Fibroblast of skin of scalp (primary cell): ENCODE measurements around the gene COL4A4.

Source experiments
- DNase-seq: peaks from one replicate; pipeline ENCODE4 v3.0.0-alpha.2; 2013

COL4A4 gene

DNA sequence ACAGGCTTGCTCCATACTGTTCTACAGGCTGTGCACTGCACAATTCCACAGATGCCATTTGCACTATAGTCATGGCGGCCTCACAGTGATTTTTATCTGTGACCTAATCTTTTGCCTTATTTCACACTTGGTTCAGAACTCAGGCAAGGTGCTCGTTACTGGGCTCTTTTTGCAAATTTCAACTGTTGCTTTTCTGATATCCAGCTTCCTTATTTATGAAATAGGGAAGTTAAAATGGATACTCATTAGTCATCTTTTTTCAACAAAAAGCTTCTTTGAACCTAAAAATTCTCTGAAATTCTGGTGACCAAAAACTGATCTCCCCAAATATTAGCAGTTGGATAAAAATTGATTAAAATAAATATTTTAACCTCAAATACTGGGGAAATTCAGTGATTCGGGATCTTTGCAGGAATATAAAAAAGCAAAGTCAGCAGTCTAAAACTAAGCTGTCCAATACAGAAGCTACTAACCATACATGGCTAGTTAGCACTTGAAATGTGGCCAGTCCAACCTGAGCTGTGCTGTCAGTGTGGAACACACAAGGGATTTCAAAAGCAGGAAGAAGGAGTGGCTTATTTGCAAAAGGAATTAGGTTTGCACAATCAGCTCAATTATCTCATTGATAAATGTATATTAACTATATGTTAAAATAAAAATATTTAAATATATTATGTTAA, 134.4 kb downstream of the COL4A4 start:
- no peak for DNase-seq

DNA sequence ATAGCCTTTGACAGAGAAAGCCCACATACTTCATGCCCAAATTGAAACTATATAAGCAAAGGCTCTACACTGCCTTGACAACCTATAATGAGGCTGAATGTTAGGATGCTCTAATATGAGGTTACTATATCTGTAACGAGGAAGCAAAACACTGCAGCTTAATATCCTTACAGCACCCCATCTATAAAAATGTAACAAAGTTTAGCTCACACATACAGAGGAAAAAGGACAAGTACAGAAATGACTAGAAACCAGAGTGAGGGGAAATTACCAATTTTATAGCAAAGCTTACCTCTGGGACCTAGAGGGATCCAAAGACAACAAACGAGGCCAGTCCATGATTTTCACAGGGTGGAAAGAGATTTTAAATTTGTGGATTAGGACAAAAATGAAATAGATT, 138.5 kb downstream of the COL4A4 start:
- no peak for DNase-seq

DNA sequence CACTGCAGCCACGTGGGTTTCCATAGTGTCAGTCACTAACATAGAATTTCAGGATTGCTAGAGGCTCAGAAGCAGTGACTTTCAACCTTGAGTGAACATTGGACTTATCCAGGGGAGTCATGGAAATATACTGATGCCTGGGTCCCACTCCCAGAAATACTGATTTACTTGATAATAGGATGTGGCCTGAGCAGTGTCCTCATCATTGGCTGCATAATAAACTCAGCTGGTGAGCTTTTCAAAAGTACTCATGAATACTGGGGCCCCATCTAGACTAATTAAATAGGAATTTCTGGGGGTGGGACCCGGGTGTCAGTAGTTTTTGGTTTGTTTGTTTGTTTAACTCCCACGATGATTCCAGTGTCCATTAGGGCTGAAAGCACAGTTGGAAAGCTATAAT, 141.4 kb downstream of the COL4A4 start:
- DNase-seq = no peak

DNA sequence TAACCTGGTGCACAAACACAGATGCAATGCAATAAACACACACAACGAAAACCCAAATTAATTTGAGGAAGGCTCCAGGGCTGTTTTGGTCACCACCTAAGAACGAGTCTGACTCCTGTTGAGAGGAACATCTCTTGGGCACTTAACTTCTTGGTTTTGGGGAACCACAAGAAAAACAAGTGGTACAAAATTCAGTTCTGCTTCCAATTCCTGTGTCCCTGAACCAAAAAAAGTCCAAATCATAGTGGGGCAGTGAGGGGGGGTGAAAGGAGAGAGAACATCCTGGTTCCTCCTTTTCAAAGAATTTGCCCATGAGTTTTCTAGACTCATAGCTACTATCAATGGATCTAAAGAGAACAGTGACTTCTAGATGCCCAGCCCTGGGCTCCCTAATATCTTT, 143.6 kb downstream of the COL4A4 start:
- DNase-seq = no peak

DNA sequence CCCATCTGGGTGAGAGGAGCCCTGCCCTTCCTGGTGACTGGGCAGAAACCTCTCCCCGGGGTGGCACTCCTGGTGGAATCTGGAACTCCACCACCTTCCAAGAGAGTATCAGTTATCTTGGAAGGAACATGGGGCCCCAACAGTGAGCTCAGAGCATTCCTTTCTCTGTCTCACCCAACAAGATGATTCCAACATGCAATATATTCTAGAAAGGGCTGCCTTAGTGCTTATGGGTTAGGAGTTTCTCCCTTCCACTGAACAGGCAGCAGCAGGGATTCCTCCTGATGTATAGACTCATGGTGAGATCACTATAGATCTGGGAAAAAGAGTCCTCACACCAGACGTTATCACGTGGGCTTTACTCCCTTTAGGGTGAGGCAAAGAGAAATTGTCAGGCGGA, 147.1 kb downstream of the COL4A4 start:
- no peak for DNase-seq

DNA sequence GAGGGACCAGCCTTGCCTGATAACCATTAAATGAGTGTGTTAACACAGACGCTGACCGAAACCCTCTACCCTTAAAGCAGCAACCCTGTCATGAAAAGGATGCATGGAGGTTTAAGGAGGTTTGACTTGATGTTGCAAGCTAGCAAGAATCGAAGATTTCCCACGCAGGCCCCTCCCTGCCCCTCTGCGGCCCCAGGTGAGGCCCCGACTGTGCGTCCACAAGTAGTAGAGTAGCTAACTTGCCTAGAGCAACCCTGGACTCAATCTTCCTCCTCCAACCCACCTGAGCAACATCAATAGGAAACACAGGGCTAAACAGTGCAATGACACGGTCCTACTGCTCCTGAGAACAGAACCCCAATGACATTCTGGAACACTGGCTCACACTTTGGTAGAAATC, 150.1 kb downstream of the COL4A4 start:
- no peak for DNase-seq

DNA sequence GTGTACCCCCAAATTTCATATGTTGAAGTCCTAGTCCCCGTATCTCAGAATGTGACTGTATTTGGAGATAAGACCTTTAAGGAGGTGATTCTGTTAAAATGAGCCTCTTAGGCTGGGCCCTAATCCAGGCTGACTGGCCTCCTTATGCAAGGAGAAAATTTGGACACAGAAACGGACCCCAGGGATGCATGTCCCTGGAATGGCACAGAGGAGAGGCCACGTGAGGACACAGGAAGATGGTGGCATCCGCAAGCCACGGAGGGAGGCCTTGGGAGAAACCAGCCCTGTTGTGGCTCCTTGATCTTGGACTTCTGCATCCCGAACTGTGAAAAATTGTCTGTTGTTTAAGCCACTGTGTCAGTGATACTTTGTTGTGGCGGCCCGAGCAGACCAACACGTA, 150.7 kb downstream of the COL4A4 start:
- no peak for DNase-seq

DNA sequence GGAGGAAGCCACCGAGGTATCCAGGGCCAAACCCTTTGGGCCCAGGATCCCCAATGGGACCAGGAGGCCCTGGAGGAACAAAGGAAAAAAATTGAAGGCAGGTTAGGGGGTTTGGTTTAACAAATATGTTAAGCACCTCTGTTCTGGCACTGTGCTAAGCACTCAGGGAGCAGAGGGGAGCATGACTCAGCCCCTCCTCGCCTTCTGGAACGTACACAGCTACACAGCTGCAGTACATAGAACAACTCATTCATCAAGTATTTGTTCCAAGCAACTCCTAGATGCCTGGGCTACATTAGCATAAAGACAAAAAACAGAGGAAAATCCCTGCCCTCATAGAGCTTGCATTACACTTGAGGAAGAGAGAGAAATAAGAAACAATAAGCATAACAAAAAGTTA, 153.6 kb downstream of the COL4A4 start:
- peak; percentile 4 for DNase-seq

DNA sequence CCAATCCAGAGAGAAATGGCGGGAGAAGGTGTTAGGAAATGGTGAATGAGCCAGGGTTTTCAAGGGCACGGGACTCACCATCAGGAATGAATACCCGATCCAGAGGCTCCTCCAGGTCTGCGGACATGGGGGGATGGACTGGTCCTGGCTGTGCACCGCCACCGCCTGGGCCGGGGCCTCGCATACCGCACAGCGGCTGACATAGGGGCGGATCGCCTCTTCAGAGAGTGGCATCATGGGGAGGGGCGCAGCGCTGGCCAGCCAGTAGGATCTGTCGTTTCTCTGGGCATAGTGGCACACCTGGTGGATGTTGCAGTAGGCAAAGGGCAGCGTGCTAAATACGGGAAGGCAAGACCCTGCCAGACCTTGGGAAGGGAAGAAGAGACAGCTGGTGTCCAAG, 156.1 kb downstream of the COL4A4 start:
- no peak for DNase-seq

DNA sequence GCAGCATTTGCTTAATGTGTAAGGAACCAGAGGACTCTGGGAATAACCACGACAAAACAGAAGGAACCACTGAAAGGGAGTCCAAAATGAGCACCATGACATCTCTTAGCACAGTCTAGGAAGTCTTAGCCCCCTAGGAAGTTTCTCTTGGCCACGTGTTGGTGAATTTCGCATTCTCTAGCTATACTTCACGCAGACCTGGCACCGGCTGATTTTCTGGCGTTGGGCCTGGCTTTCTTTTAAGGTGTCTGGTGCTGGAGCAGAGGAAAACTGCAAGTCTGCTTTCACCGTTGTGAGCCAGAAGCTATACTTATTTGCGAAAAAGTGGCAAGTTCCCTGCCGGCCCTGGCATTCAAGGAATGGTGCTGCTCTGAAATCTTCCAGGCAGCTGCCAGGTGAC, 156.9 kb downstream of the COL4A4 start:
- no peak for DNase-seq

DNA sequence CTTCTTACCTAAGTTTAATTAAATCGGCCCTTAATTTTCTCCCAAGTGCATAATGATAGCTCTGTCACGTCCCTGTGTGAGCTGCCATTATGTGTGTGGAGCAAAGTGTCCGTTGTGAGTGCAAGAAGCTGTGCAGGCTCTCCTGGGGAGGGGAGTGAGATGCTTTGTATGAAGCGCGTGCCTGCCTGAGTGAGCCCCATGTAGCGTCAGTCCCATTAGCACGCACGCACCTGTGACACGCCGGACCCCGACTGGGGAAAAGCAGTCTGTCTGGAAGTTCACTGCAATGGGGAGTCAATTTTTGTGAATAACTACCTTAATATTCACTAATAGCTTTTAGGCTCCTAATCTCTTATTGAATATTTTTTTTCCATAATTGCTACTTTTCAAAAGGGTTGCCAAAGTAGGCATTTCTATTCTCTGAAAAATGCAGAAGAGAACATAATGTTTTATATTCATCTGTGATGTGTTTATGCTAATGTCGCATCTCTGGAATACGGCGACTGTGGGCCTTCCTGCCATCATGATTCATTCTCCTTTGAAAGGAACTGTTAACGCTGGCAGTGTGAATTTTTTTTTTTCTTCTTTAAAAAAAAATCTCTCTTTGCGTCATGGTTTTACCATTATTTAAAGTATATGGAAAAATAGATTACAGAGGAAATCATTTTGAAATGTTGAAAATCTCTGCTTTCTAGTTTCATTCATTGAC, 157.7 kb downstream of the COL4A4 start:
- no peak for DNase-seq

DNA sequence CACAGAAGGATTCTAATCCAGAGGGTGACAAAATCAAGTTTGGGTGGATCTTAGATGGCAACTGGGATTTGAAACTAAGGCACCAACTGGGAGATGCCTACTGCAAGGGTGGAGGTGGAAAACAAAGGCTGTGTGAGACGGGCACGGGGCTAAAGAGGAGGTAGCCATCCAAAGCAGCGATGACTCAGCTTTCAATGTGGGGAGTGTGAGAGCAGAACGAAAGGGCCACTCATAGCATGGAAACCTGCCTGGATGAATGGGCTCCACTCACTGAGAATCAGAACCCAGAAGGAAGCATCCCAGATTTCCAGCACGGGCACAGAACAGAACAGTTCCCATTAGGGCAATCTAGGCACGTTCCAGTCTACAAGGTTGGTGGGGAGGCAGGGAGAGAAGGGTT, 159.5 kb downstream of the COL4A4 start:
- no peak for DNase-seq

DNA sequence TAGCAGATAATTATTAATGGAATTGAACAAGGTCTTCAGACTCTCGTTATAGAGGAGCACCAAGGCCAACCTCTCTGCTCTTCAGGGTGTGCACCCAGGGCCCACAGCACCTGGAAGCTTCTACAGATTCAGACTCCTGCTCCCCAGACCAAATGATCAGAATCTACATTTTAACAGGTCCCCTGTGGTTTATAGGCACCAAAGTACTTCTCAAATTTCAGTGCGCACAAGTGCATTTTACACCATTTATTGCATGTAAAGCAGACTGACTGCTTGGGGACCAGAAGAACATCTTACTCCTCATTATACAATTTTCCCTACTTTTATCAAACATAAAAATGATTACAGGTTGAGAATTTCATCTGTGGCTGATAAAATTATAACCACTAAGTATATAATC, 163.9 kb downstream of the COL4A4 start:
- no peak for DNase-seq

DNA sequence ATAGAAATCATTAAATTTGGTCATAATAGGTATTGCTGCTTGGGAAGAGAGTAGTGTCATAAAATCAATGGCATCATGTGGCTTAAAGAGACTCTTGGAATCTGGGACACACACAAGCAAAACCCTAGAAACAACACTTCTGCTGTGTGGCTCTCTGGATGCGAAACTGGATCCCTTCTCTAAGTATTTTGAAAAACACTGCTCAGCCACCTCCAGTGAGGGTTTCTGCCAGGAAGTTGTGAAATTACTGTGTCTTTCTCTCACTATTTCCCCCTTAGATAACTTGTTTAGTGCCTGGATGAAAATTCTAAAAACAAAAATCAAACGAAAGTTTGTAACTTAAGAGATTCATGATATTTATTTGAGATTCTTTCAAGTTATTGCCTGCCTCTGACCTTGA, 164.3 kb downstream of the COL4A4 start:
- no peak for DNase-seq

DNA sequence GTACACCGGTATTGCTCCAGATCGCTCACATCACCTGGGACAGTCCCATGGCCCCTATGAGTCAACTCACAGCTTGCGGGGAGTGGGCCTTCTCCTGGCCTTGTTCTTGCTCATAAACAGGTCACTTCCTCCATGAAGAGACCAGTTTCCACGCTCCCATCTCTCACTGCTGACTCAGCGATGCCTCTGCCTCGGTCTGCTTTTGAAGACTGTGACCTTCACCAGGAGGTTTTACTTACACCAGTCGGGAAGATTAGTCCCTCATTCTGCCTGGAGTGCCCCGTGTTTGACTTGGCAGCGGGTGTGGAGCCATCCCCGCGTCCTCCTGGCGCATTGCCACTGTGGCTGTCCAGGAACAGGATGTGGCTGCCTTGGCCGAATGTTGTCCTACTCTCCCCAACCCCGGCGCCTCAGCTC, 168.4 kb downstream of the COL4A4 start:
- peak; percentile 73 for DNase-seq

DNA sequence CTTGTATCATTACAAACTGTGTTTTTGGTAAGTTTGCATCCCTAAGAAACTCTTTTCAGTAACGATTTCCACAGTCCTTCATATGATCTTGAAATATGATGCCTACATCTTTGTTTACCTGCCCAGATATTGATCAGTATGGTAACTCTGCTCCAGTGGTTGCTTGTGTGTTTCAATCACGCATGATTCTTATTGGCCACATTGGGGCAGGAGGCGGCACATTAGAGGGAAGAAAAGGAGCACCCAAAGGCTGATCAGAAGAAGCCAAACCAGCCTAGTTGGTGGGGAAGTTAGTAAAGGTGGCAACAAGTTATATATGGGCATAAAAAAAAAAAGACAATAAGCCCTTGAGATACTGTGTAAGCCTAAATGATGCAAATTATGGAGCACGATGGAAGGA, 169.2 kb downstream of the COL4A4 start:
- peak; percentile 5 for DNase-seq

DNA sequence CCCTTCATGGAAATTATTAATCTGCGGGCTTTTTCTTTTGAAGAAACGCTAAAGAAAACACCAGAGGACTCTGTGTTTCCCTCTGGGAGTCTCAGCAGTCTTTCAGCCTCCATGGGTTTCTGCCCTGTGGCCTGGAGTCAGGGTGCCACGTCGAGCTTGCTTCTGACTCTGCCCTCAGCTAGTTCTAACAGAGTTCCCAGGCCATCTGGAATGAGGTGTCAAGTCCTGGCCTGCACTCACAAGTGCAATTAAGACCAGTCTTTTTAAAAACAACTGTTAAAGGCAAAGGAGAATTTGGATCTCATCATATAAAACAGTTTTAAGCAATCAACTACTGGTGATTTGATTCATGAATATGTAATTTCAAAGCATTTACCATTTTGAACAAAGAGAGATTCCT, 170.8 kb downstream of the COL4A4 start:
- no peak for DNase-seq

DNA sequence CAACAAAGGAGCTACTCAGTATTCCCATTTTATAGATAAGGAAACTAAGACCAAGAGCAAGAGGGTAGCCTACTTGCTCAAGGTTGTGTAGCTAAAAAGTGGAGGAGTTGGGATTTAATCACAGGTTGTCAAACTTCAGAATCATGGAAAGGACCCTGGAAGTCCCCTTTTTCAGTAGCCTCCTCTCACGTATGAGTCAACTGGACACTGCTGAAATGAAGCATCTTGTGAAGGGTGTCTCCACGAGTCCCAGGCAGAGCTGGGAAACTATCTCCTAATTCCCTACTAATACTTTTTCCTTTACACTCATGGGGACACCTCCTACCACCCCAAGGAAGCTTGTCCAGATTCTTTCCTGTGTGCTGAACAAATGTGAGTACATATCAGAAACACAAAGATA, 172.3 kb downstream of the COL4A4 start:
- no peak for DNase-seq

DNA sequence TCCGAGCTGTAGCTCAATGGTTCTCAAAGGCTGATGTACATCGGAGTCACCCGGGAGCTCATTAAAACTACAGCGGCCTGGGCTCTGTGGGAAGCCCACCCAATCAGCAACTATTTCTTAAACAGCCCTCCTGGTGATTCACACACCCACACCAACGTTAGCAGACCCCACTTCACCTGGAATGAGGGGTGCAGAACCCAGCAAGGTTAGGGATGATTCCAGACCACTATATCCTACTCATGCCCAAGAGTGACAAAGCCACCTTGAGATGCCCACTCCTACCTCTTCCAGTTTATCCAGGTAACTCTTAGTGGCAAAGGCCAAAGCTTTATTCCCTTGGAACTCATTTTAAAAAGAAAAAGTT, 178.4 kb downstream of the COL4A4 start:
- DNase-seq = no peak

DNA sequence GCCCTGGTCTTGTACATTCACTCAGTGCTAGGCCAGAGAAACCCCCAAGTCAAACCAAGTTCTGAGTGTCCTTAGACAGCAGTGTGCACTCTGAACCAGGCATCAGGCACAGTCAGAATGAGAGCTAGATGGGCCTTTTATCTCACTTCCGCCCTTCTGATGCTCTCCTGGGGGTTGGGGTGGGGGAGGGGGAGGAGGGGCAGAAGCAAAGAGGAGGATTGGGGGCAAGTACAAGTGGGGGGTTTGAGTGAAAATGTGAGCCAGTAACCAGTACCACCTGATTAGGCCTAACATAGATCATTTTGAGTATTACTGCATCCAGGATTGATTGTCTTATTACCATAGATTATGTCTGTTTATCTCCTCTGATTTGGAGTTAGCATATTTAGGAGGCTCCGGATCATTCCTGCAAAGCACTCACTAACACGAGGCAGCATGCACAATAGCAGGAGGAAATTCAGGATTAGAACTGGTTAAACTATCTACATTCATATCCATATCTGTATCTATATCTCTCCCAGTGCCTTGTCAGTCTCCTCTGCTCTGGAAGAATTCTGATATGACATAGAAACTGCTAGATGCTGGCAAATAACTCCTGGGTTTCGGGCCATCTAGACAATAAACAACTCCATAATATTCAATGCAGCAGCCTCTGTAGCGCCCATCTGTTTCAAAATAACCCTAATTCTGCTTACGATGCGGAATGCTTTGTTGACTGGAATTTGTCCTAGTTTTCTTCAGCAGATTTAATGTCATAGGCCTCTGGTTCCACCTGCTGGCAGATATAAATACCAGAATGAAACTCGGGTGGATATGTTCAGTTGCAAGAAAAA, 179.0 kb downstream of the COL4A4 start:
- peak; percentile 81 for DNase-seq

DNA sequence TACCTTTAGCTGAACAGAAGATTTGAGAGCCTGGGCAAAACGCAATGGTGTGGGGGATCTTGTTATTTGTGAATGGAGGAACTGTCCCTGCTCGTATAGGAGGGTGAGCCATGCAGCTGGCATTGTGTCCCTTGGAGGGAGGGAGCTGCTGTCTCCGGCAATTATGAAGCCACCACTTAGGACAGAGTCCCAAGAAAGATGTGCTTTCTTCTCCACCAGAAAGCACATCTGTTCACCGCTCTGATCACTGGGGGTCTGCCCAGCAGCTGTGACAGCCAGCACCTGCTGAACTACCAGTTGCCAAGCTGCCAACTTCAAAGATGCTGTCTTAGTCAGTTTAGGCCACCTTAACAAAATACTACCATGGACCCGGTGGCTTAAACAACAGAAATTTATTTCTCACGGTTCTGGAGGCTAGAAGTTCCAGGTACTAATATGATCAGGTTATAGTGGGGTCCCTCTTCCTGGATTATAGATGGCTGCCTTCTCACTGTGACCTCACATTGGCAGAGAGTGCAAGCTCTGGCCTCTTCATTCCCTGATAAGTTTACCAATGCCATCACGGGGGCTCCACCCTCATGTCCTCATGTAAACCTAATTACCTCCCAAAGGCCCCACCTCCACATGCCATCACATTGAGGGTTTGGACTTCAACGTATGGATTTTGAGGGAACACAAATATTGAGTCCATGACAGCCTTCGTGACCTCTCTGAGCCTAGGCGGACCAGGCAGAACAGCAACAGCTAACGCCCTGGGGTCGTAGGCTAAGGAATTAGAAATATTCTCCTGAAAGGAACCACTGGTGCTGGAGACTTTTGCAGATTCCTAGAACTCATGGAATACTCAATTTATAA, 179.9 kb downstream of the COL4A4 start:
- no peak for DNase-seq

DNA sequence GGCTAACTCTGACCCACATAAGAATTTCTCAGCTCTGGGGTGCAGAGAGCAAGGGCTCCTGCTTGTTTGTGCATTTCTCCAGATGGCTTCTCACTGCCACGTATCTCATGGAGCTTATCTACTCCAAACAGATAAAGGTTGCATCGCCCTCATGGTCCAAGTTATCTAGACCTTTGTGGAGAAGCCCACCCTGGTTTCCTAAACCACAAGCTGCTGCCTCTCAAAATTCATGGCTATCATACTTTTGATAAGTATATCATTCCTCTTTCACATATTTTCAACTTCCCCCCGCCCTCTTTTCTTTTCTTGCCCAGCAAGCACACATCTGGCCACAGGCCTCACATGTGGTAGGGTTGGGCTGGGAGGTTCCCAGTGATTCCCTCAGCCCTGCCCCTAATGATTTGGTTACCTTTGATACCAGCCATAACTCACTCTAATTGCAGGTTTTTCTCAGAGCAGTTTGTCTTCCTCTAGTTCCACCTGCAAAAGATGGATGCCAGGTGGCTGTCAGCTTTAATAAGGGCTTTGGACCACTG, 182.1 kb downstream of the COL4A4 start:
- no peak for DNase-seq

DNA sequence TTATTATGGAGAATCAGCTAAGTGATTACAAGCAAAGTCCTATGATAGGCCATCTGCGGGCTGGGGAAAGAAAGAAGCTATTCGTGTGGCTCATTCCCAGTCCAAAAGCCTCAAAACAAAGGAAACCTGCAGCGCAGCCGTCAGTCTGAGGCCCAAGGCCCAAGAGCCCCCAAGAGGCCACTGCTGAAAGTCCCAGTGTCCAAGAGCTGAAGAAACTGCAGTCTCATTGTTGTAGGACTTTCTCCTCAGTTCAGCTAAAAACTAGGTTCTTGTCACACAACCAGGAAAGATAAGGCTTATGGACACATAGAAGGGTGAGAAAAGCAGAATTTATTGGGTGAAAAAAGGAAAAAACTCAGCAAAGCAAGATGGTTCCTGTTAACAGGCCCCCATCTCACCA, 185.0 kb downstream of the COL4A4 start:
- DNase-seq = no peak
